ENCODE measurements around the gene CHCHD2.
"Not testable (repeated sequence)": the region's sequence is repeated elsewhere in the genome, so short reads cannot be mapped to it uniquely, and the experiment has no call there.

CHCHD2 gene

GRCh38 chr7:56081626-56082340 is 24.5 kb downstream of the CHCHD2 start:
- no peak for DNase-seq

DNA sequence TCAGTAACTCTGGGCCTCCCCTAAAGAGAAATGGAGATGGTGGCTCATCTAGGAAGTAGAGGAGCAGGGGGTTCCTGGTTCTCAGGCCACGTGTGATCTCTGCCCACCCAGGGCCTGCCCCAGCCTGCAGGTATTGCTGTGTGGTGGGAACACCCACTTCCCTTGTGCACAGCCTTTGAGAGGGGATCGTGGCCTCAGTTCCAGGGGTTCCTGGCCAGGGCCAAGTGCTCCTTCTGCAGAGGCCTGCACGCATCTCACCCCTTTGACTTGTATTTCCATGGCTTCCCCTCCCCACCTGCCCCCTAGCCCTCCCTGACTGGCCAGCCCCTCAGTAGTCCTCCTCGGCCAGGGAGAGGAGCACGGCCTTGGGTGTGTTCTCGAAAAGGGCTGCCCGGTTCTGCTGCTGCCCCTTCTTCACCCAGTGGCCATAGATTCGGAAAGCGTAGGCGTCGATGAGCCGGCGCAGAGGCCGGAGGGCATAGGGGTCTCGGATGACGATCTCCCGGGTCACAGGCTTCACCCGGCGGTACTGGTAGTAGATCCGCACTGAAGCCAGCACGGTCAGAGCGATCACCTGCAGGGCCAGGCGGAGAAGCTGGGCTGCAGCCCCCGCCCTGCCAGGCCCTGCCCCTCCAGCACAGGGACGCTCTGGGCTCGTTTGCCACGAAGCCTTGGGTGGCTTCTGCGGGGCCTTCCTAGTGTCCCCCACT is 25.4 kb downstream of the CHCHD2 start:
- not testable (repeated sequence) for DNase-seq

DNA sequence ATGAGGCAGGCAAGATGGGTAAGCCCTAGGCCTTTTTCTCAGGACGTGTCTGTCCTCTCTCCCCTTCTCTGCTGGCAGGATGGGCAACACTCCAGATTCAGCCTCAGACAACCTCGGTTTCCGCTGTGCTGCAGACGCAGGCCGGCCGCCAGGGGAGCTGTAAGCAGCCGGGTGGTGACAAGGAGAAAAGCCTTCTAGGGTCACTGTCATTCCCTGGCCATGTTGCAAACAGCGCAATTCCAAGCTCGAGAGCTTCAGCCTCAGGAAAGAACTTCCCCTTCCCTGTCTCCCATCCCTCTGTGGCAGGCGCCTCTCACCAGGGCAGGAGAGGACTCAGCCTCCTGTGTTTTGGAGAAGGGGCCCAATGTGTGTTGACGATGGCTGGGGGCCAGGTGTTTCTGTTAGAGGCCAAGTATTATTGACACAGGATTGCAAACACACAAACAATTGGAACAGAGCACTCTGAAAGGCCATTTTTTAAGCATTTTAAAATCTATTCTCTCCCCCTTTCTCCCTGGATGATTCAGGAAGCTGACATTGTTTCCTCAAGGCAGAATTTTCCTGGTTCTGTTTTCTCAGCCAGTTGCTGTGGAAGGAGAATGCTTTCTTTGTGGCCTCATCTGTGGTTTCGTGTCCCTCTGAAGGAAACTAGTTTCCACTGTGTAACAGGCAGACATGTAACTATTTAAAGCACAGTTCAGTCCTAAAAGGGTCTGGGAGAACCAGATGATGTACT is 26.7 kb downstream of the CHCHD2 start:
- no peak for DNase-seq

DNA sequence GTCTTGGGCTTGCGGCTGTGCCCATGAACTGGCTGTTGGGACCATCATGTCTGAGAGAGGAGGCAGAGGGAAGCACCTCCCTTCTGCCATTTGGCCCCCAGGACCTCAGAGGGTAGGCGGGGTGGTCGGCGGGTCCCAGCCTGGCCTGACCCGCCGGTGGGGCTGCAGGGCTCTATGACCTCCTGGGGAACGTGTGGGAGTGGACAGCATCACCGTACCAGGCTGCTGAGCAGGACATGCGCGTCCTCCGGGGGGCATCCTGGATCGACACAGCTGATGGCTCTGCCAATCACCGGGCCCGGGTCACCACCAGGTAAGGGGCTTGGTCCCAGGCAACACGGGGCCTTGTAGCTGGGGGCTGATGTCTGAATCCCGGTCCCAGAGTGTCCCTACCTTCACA is 28.1 kb downstream of the CHCHD2 start:
- no peak for DNase-seq

DNA sequence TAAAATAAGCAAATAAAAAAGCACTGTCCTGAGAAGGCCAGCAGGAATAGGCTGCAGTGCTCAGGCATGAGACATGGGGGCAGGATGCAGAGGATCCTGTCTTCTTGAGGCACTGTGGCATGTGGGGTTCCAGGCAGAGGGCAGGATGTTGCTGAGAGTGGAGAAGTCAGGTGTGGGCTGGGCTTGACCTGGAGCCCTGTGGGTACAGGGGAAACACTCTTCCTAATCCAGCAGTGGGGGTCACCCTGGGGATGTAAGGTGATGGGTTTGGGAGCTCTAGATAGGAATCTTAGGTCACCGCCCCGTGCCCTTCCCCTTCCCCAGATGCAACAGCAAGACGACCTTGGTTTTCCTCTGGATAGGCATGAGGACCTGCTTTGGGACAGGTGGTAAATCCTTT is 28.6 kb downstream of the CHCHD2 start:
- no peak for DNase-seq

- DNase-seq = peak; percentile 47
Measured at GRCh38 chr7:56074371-56074791, 31.9 kb downstream of the CHCHD2 start.

- DNase-seq = not testable (repeated sequence)
Measured at GRCh38 chr7:56066376-56066775, 39.9 kb downstream of the CHCHD2 start.

DNA sequence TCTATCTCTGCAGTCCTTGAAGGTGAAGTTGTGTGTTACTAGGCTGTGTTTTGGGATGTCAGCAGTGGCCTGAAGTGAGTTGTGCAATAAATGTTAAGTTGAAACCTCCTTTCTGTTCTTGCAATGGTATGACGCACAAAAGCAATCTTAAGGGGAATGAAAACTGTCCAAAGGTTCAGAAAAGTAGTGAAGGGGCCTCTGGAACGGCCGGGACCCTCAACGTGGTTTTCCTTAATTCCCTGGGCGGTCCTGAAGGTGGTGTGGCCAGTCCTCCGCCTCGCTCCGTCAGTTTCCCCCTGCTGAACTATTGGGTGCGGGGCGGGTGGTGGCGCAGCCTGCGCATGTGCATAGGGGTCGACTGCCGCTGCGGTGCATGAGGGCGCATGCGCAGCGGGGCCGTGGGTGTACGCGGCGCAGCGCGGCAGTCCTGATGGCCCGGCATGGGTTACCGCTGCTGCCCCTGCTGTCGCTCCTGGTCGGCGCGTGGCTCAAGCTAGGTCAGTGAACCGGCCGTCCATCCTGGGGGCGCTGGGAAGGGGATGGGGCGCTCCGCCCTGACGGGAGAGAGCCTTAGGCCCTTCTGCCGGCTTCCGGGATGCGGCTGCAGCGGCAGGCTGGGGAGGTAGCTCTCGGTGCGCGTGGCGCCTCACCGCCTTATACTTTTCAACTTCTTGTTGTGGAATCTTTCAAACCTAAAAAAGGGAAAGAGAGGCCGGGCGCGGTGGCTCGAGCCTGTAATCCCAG is 42.2 kb downstream of the CHCHD2 start, which contains the start of gene SUMF2:
SUMF2 (plus strand) TSS at position 405 of the 744 bp plus-strand sequence; CDS start at position 431, 26 bp downstream.
- DNase-seq = peak; percentile 85

- DNase-seq = no peak
Measured at GRCh38 chr7:56063500-56063881, 42.8 kb downstream of the CHCHD2 start.

DNA sequence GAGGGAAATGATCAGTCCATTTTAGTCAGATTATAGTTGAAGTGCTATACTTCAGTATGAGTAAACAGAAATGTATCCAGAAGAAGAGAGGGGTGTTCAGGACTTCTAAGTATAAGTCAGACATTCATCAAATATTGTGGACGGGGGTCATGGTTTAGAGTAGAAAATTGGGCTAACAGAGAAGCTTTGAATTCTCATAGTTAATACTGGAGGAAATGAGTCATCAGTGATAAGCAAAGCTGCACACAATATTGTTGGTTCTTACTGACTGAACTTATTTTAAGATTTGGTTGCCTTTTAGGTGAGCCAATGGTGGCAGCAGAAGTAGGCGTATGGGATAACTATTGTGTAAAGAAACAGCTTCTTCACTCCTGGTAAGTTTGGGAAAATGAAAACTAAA is 43.9 kb downstream of the CHCHD2 start:
- DNase-seq = no peak

DNA sequence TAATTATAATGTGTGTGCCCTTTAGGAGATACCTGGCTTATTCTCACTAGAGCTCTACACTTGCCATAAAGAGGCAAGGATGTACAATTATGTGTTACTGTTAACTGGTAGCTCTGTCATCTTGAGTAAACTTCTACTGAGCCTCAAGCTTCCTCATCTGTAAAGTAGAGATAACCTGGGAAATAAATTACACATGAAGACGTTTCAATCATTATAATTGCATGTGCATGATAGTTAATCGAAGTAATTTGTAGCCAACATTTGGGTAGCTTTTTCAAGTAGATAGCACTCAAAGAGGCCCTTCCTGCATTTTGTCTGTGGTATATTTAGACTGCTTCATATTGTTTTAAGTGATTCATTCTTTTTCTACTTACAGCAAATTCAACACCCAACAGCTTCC is 52.3 kb downstream of the CHCHD2 start:
- DNase-seq = no peak

DNA sequence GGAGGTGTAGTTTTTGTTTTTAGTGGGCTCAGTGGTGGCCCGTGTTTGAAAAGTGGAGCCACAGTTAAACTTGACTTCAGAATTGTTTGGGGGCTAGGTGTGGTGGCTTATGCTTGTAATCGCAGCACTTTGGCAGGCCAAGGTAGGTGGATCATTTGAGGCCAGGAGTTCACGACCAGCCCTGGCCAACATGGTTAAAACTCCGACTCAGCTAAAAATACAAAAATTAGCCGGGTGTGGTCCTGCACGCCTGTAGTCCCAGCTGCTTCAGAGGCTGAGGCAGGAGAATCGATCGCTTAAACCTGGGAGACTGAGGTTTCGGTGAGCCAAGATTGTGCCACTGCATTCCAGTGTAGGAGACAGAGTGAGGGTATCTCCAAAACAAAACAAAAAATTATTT is 52.9 kb downstream of the CHCHD2 start:
- no peak for DNase-seq
